GM12892 (cell line): ENCODE data around the gene SH3GL3.

ENCODE experiments used
- POLR2A ChIP-seq: IDR thresholded peaks from 2 replicates; pipeline ENCODE4 v1.6.1; 2011; ENCODE audit warnings: low read depth, low read length, control low read depth
- POLR2AphosphoS5 ChIP-seq: IDR thresholded peaks from 2 replicates; pipeline ENCODE4 v1.6.1; 2011; ENCODE audit warnings: low read depth, low read length, control low read depth

GRCh38 chr15:83657549-83657948, 210.4 kb downstream of the SH3GL3 start:
- TF ChIP-seq POLR2A (no peak), POLR2AphosphoS5 (no peak)
